H1 (cell line): ENCODE data around the gene CDCA5. TPM values are rescaled to one million over a fixed set of nuclear protein-coding genes. Genes with fewer than 3 reads are reported as not detected.

Source experiments
- ASH2L ChIP-seq: fragments of 200-600, 300-600 bp; sonication (generic); IDR thresholded peaks from one replicate; pipeline ENCODE4 v1.7.1; 2017; ENCODE audit warnings: low read length
- ATF3 ChIP-seq: IDR thresholded peaks from 2 replicates; pipeline ENCODE4 v1.6.1; 2011; ENCODE audit warnings: low read depth, mild to moderate bottlenecking, low read length; ENCODE audit not compliant: insufficient read depth
- BCL11A ChIP-seq, 2 experiments: IDR thresholded peaks; one replicate each; pipeline ENCODE4 v1.6.1; 2011; ENCODE audit warnings: low read depth in 2 of 2, low read length in 2 of 2, mild to moderate bottlenecking in 2 of 2
- GABPA ChIP-seq: IDR thresholded peaks from 2 replicates; pipeline ENCODE4 v1.6.1; 2011; ENCODE audit warnings: mild to moderate bottlenecking, low read length, moderate library complexity, borderline replicate concordance; ENCODE audit not compliant: insufficient read depth
- HDAC6 ChIP-seq: IDR thresholded peaks from one replicate; pipeline ENCODE4 v1.7.1; 2012; ENCODE audit warnings: low read depth, mild to moderate bottlenecking, inconsistent platforms, low read length, moderate library complexity
- KDM4A ChIP-seq: IDR thresholded peaks from one replicate; pipeline ENCODE4 v1.7.1; 2012; ENCODE audit warnings: low read depth, mild to moderate bottlenecking, moderate library complexity, low read length, inconsistent platforms; ENCODE audit not compliant: severe bottlenecking
- POLR2AphosphoS5 ChIP-seq: IDR thresholded peaks from 2 replicates; pipeline ENCODE4 v1.6.1; 2011; ENCODE audit warnings: low read depth, low read length
- RAD21 ChIP-seq, 2 experiments: IDR thresholded peaks in 1 of 2; conservative IDR thresholded peaks in 1 of 2; 2 replicates each; pipeline ENCODE4 v1.6.1; 2011; ENCODE audit warnings: low read depth in 2 of 2, low read length in 2 of 2, improper control_type of control experiment in 1 of 2, inconsistent platforms in 1 of 2, mild to moderate bottlenecking in 1 of 2, moderate library complexity in 1 of 2
- polyA plus RNA-seq, 7 experiments: library from polyadenylated mRNA; depleted of rRNA in 3 of 7; stranded (reverse) in 5 of 7; unstranded in 2 of 7; fragments of >200 nt in 5 of 7; fragments of 200-250 nt in 2 of 7; gene quantifications; 1 replicate in 5 of 7; 2 replicates in 1 of 7; 4 replicates in 1 of 7; pipeline versions ENCODE4 v1.2.1 to v1.2.3, GENCODE V29; 2011 to 2013; ENCODE audit warnings: missing spikeins in 2 of 7, mixed read lengths in 2 of 7
- total RNA-seq: library from RNA; stranded (reverse); fragmentation: NEBNext Ultra II Directional; extraction: Animal tissue kit (Norgen Biotek cat#: 25700); gene quantifications from 2 replicates; pipeline ENCODE4 v1.2.1, GENCODE V29; 2021

Gene CDCA5
- total and polyA plus RNA-seq, 2 of the 8 experiments (the other 6 are each of a cell fraction or from before 2014, with no cell fraction given): 39.2 to 87.0 TPM

GRCh38 chr11:65078151-65078550, 5.7 kb downstream of the CDCA5 start (continued):
- peak; percentile 72; the same call in 1 of the 2 replicates for TF ChIP-seq GABPA
- no peak for TF ChIP-seq HDAC6
- no peak for TF ChIP-seq ATF3
- TF ChIP-seq BCL11A (IDR thresholded peaks at IDR 0.05; ENCODE audit: low read depth in 2 of 2, low read length in 2 of 2): no peak
- no peak for TF ChIP-seq ASH2L
- no peak for TF ChIP-seq KDM4A
- TF ChIP-seq RAD21 (IDR thresholded peaks at IDR 0.05 in 1 of 2, conservative IDR thresholded peaks at IDR 0.05 in 1 of 2; ENCODE audit: low read depth in 2 of 2, low read length in 2 of 2): peak; percentile 60 to 68
- peak; percentile 58; the same call in 1 of the 2 replicates for TF ChIP-seq POLR2AphosphoS5
